ENCODE data around the gene KLHL22.

- TF ChIP-seq FOS (IDR thresholded peaks at IDR 0.05; ENCODE audit: borderline replicate concordance, insufficient read depth, low read length) (no peak), CTCF (IDR thresholded peaks at IDR 0.05; ENCODE audit: extremely low read depth in 1 of 2, insufficient read depth in 1 of 2, low read depth in 1 of 2, low read length in 2 of 2) (no peak), MAX (IDR thresholded peaks at IDR 0.05; ENCODE audit: insufficient read depth, insufficient read length) (no peak), POLR2AphosphoS5 (IDR thresholded peaks at IDR 0.05; ENCODE audit: insufficient read depth, low read depth, low read length) (peak; percentile 57)
These were observed 57.8 kb downstream of the KLHL22 start, which contains the start of gene SCARF2 for GRCh38 chr22:20437613-20438426.

All from endothelial cell of umbilical vein (primary cell).